Retinal pigment epithelial cell (primary cell): ENCODE measurements around the gene LIX1L.

ENCODE experiments used
- DNase-seq: peaks from one replicate; pipeline ENCODE4 v3.0.0-alpha.2; 2010; ENCODE audit warnings: low read depth
- H3K4me3 ChIP-seq: 2 replicates; pipeline ENCODE4 v1.5.1; 2011; ENCODE audit warnings: mild to moderate bottlenecking, low read length, control low read depth, moderate library complexity
- CTCF ChIP-seq: conservative IDR thresholded peaks from 2 replicates; pipeline ENCODE4 v1.5.1; 2011; ENCODE audit warnings: low read depth, low read length, control low read depth, inconsistent platforms

LIX1L gene

GRCh38 chr1:145957443-145958319, at the start of gene LIX1L:
Gene LIX1L (minus strand): TSS chr1:145958017. CDS start chr1:145957927, 90 bp downstream.
- no peak for TF ChIP-seq CTCF
- peak within 1 kb of the TSS; percentile 79 for H3K4me3 ChIP-seq
- DNase-seq = peak; percentile 91

- no peak for TF ChIP-seq CTCF
- DNase-seq = no peak
- H3K4me3 ChIP-seq = no peak overlapping the region
Measured at GRCh38 chr1:146001709-146002108, 43.9 kb upstream of the LIX1L start.

DNA sequence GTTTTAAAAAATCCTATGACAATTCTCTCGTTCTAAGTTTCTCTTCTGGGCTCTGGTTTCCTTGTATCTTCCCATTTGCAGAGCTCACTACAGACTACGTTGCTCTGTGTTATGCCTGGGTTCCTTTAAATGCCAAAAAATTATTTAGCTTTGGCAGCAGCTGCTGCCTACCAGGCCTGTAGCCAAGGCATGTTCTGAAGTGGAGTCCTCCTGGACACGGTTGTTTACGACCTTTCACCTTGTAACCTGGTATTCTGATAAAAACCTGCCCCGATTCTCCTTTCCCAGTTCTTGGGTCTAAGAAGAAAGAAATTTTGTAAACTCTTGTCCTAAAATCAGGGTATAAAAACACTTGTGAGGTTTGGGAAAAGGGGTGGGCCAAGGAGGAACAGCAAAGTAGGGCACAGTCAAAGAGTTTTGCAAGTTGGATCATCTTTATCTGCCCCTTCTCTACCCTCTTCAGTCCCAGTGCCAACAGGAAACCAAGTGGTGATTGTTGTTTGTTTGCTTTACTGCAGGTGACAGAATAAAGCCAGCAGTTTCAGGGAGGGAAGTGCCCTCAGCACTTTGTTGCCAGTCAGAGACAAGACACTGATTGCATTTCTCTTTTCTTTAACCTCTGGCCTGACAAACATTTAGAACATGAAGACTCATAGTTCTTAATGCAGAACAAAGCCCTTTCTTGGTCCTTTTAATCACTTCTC, 41.7 kb upstream of the LIX1L start:
- DNase-seq = no peak
- no peak for TF ChIP-seq CTCF
- no peak overlapping the region for H3K4me3 ChIP-seq

DNA sequence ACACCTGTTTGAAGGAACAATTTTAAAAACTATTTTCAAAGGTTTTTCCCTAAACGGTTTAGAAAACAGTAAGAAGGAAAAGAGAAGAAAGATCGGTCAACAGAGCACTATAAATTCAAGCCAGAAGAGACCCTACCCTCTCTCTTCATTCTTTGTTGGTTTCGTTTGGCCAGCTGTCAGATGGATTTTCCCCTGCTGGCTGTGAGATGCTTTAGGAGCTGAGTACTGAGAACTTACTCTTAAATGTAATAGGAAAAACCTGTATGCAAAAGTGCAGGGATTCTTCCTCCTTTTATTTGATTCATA, 39.9 kb upstream of the LIX1L start:
- no peak for DNase-seq
- H3K4me3 ChIP-seq = no peak overlapping the region
- no peak for TF ChIP-seq CTCF

GRCh38 chr1:145997016-145997717, 39.4 kb upstream of the LIX1L start:
- no peak for TF ChIP-seq CTCF
- peak overlapping the region; percentile 98 for H3K4me3 ChIP-seq
- no peak for DNase-seq

GRCh38 chr1:145996433-145997015, 38.7 kb upstream of the LIX1L start, which contains the start of gene TXNIP:
Gene TXNIP (minus strand): TSS chr1:145996579. CDS start chr1:145996266, 313 bp downstream.
- no peak for TF ChIP-seq CTCF
- peak; percentile 88 for DNase-seq
- H3K4me3 ChIP-seq = peak within 1 kb of the TSS; percentile 98
